Liver (tissue), 3 donors: ENCODE measurements around the gene TXNDC12.

Experiments
- CTCF ChIP-seq: fragments of 150-350 bp; IDR thresholded peaks from 2 replicates; pipeline ENCODE4 v1.5.1; 2017; ENCODE audit warnings: improper control_type of control experiment, low read depth, low read length; ENCODE audit not compliant: missing input control
- EGR1 ChIP-seq, 2 donors: IDR thresholded peaks; 2 replicates each; pipeline ENCODE4 v1.6.1; 2016 to 2018; ENCODE audit warnings: antibody characterized with exemption in 2 of 2, low read depth in 2 of 2
- GABPA ChIP-seq, 2 donors: IDR thresholded peaks in 1 of 2; conservative IDR thresholded peaks in 1 of 2; 2 replicates each; pipeline ENCODE4 v1.6.1; 2016; ENCODE audit warnings: antibody characterized with exemption in 2 of 2, mild to moderate bottlenecking in 1 of 2, moderate library complexity in 1 of 2
- HNF4A ChIP-seq, 2 donors: conservative IDR thresholded peaks; 2 replicates each; pipeline ENCODE4 v1.6.1; 2016; ENCODE audit warnings: antibody characterized with exemption in 2 of 2, mild to moderate bottlenecking in 2 of 2
- HNF4G ChIP-seq: IDR thresholded peaks from 2 replicates; pipeline ENCODE4 v1.6.1; 2016; ENCODE audit warnings: antibody characterized with exemption
- NR2F2 ChIP-seq: IDR thresholded peaks from 2 replicates; pipeline ENCODE4 v1.6.1; 2016; ENCODE audit warnings: antibody characterized with exemption
- RAD21 ChIP-seq, 2 donors: IDR thresholded peaks; 2 replicates each; pipeline ENCODE4 v1.6.1; 2016; ENCODE audit warnings: antibody characterized with exemption in 2 of 2, mild to moderate bottlenecking in 2 of 2
- RXRA ChIP-seq, 2 donors: IDR thresholded peaks; 2 replicates each; pipeline ENCODE4 v1.6.1; 2017 to 2018; ENCODE audit warnings: antibody characterized with exemption in 2 of 2, mild to moderate bottlenecking in 1 of 2
- SP1 ChIP-seq: IDR thresholded peaks from 2 replicates; pipeline ENCODE4 v1.6.1; 2018; ENCODE audit warnings: antibody characterized with exemption, mild to moderate bottlenecking
- TAF1 ChIP-seq: conservative IDR thresholded peaks from 2 replicates; pipeline ENCODE4 v1.6.1; 2016; ENCODE audit warnings: antibody characterized with exemption, mild to moderate bottlenecking
- ZBTB33 ChIP-seq: IDR thresholded peaks from 2 replicates; pipeline ENCODE4 v1.6.1; 2016; ENCODE audit warnings: antibody characterized with exemption
- TF ChIP-seq, protein P1 (sequence below): IDR thresholded peaks from 2 replicates; pipeline ENCODE4 v1.6.1; 2016; ENCODE audit warnings: antibody characterized with exemption, mild to moderate bottlenecking
- TF ChIP-seq, protein P2 (sequence below): IDR thresholded peaks from 2 replicates; pipeline ENCODE4 v1.6.1; 2016; ENCODE audit warnings: antibody characterized with exemption
- donor health status: healthy.
- donor health status: healthy.

DNA sequence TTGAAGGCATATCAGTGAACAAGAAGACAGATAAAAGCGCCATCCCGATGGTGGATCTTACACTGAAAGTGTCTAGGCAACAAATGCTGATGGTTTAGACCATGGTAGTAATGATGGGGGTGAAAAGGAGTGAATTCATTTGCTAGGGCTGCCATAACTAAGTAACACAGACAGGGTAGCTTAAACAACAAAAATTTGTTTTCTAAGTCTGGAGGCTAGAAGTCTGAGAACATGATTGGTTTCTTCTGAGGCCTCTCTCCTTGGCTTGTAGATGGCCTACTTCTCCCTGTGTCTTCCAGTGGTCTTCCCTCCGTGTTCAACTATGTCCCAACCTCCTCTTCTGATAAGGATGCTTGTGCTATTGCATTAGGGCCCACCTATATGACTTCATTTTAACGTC, 51.1 kb downstream of the TXNDC12 start:
- no peak for TF ChIP-seq RXRA (IDR thresholded peaks at IDR 0.05)
- TF ChIP-seq NR2F2: no peak
- no peak for TF ChIP-seq HNF4G
- no peak for TF ChIP-seq GABPA (IDR thresholded peaks at IDR 0.05 in 1 of 2, conservative IDR thresholded peaks at IDR 0.05 in 1 of 2)
- no peak for TF ChIP-seq SP1
- TF ChIP-seq, protein P1, sequence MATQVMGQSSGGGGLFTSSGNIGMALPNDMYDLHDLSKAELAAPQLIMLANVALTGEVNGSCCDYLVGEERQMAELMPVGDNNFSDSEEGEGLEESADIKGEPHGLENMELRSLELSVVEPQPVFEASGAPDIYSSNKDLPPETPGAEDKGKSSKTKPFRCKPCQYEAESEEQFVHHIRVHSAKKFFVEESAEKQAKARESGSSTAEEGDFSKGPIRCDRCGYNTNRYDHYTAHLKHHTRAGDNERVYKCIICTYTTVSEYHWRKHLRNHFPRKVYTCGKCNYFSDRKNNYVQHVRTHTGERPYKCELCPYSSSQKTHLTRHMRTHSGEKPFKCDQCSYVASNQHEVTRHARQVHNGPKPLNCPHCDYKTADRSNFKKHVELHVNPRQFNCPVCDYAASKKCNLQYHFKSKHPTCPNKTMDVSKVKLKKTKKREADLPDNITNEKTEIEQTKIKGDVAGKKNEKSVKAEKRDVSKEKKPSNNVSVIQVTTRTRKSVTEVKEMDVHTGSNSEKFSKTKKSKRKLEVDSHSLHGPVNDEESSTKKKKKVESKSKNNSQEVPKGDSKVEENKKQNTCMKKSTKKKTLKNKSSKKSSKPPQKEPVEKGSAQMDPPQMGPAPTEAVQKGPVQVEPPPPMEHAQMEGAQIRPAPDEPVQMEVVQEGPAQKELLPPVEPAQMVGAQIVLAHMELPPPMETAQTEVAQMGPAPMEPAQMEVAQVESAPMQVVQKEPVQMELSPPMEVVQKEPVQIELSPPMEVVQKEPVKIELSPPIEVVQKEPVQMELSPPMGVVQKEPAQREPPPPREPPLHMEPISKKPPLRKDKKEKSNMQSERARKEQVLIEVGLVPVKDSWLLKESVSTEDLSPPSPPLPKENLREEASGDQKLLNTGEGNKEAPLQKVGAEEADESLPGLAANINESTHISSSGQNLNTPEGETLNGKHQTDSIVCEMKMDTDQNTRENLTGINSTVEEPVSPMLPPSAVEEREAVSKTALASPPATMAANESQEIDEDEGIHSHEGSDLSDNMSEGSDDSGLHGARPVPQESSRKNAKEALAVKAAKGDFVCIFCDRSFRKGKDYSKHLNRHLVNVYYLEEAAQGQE: no peak
- no peak for TF ChIP-seq CTCF
- TF ChIP-seq RAD21 (IDR thresholded peaks at IDR 0.05): no peak
- TF ChIP-seq, protein P2, sequence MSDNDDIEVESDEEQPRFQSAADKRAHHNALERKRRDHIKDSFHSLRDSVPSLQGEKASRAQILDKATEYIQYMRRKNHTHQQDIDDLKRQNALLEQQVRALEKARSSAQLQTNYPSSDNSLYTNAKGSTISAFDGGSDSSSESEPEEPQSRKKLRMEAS: no peak
- no peak for TF ChIP-seq ZBTB33
- no peak for TF ChIP-seq HNF4A (conservative IDR thresholded peaks at IDR 0.05)
- no peak for TF ChIP-seq EGR1 (IDR thresholded peaks at IDR 0.05; ENCODE audit: low read depth in 2 of 2)
- TF ChIP-seq TAF1: no peak
